Measurements from ENCODE around the gene PSME4.

Gene PSME4, protein sequence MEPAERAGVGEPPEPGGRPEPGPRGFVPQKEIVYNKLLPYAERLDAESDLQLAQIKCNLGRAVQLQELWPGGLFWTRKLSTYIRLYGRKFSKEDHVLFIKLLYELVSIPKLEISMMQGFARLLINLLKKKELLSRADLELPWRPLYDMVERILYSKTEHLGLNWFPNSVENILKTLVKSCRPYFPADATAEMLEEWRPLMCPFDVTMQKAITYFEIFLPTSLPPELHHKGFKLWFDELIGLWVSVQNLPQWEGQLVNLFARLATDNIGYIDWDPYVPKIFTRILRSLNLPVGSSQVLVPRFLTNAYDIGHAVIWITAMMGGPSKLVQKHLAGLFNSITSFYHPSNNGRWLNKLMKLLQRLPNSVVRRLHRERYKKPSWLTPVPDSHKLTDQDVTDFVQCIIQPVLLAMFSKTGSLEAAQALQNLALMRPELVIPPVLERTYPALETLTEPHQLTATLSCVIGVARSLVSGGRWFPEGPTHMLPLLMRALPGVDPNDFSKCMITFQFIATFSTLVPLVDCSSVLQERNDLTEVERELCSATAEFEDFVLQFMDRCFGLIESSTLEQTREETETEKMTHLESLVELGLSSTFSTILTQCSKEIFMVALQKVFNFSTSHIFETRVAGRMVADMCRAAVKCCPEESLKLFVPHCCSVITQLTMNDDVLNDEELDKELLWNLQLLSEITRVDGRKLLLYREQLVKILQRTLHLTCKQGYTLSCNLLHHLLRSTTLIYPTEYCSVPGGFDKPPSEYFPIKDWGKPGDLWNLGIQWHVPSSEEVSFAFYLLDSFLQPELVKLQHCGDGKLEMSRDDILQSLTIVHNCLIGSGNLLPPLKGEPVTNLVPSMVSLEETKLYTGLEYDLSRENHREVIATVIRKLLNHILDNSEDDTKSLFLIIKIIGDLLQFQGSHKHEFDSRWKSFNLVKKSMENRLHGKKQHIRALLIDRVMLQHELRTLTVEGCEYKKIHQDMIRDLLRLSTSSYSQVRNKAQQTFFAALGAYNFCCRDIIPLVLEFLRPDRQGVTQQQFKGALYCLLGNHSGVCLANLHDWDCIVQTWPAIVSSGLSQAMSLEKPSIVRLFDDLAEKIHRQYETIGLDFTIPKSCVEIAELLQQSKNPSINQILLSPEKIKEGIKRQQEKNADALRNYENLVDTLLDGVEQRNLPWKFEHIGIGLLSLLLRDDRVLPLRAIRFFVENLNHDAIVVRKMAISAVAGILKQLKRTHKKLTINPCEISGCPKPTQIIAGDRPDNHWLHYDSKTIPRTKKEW (N-terminal part only)
- 74.2 to 109 reads per million in 2 donors for total RNA-seq

GRCh38 chr2:53970724-53971602 is at the start of gene PSME4:
TSS of gene PSME4 (minus strand) at chr2:53970993. CDS start at chr2:53970784, 209 bp downstream.
- DNase-seq = peak; percentile 97

GRCh38 chr2:54015798-54016699 is 45.3 kb upstream of the PSME4 start:
- no peak for DNase-seq

GRCh38 chr2:54013996-54014395 is 43.2 kb upstream of the PSME4 start:
- no peak for DNase-seq

DNA sequence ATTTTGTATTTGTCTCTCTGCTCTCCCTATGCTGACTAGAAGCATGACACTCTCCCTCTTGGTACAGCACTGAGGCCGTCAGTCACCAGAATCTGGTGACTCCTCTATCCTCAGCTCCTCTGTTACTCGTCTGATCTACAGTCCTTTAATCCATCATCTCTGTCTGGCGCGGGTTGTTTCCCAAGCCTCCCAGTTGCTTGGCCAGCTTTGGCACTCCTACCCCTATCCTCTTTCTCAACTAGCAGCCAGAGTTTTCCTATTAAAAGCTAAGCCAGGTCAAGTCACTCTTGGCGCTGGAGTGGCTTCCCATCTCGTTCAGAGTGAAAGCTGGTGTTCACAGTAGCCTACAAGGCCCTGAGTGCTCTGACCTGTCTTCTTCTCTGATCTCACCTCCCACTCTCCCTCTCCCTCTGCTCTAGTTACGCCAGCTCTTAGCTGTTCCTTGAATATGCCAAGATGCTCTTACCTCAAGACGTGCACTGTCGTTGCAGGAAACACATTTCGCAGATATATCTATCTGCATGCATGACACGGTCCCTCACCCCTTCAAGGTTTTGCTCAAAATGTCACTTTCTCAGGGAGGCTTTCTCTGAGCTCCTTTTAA is 41.8 kb upstream of the PSME4 start:
- DNase-seq = no peak

DNA sequence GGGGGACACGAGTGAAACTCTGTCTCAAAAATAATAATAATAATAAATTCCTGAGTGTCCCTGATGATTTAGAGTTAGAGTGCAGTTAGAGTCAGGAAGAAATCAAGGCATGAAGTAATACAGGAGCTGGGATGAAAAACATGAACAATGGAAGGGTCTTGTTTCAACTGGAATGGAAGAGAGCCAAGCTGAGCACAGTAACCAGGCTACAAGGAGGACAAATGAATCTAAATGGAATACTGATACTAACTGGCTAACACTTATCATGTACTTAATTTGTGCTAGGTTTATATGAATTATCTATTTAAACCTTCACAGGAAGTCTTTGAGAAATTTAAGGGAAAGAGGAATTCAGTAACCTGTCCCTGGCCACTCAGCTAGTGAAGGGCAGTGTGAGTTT is 38.8 kb upstream of the PSME4 start:
- no peak for DNase-seq

GRCh38 chr2:54008439-54008838 is 37.6 kb upstream of the PSME4 start:
- DNase-seq = no peak

- DNase-seq = no peak
These were observed 29.7 kb upstream of the PSME4 start for GRCh38 chr2:54000524-54000923.

DNA sequence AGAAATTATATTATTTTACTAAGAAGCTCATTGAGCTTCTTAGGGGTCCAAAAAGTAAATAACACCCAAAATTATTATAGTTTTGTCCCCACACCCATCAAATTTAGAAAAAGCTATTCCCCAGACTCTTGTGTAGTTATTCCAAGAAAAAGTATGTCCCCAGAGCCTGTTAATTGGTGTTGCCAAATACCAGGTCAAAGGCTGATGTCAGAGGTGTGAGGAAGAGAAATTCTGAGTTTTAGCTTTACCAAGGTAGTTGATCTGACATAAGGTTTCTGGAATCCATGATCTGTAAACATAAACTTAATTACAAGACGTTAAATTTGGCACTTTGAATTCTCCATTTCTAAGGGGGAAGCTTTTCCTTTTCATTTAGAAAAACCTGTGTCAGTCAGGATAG is 29.3 kb upstream of the PSME4 start:
- DNase-seq = no peak

DNA sequence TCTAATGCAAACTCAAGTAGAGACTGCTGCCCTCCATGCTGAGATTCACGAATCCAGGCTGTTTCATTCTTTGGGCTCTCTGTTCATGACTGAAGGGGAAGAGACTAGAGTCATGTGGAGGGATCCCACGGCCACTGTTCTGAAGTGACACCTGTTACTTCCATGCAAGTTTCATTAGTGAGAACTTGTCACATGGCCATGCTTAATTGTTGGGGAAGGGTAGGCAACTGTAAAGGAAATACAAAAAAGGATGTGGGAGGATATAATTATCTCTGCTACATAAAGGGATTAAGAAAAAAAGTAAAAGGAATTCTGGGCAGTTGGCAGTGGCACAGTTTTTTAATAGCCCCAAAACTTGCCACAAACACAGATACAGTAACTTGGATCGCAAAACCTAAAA is 28.0 kb upstream of the PSME4 start:
- DNase-seq = no peak

- no peak for DNase-seq
These were observed 24.3 kb upstream of the PSME4 start for GRCh38 chr2:53994818-53995808.

DNA sequence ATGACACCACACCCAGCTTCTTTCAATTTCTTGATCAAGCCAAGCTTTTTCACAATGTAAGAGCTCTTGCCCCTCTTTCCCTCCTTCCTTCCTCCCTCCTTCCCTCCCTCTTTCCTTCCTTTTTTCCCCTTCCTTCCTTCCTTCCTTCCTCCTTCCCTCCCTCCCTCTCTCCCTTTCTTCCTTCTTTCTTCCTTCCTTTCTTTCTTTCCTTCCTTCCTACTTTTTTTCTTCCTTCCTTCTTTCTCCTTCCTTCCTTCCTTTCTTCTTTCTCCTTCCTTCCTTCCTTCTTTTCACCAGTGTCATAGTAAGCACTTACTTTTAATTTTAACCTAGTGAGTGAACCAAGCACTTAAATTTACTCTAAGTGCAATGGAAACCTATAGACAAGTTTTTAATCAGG is 21.2 kb upstream of the PSME4 start:
- no peak for DNase-seq

- no peak for DNase-seq
These were observed 18.5 kb upstream of the PSME4 start for GRCh38 chr2:53989210-53989862.

- DNase-seq = no peak
These were observed 16.6 kb upstream of the PSME4 start for GRCh38 chr2:53987336-53987921.

GRCh38 chr2:53985646-53986045 is 14.9 kb upstream of the PSME4 start:
- no peak for DNase-seq

GRCh38 chr2:53969968-53970723 is 647 bp downstream of the PSME4 start:
- peak; percentile 12 for DNase-seq

GRCh38 chr2:53969285-53969967 is 1.4 kb downstream of the PSME4 start:
- DNase-seq = no peak

Measured in T-helper 9 cell (primary cell).